Right cardiac atrium (tissue), 5 donors: Measurements from ENCODE around the gene CCL26. TPM values are rescaled to one million over a fixed set of nuclear protein-coding genes. Genes with fewer than 3 reads are reported as not detected.
"Not testable (repeated sequence)": the region's sequence is repeated elsewhere in the genome, so short reads cannot be mapped to it uniquely, and the experiment has no call there.

Source experiments
- ATAC-seq, 2 donors: fragments of 200-7000 bp; cut with Tn5 transposase; one replicate each; pipeline versions ENCODE4 v1.8.0 to v1.9.1; 2020; ENCODE audit warnings: moderate library complexity in 2 of 2, mild to moderate bottlenecking in 1 of 2
- DNase-seq, 3 donors: peaks; one replicate each; pipeline ENCODE4 v3.0.0-alpha.2; 2020
- H3K27ac ChIP-seq: one replicate; pipeline ENCODE4 v1.5.1; 2013; ENCODE audit warnings: mild to moderate bottlenecking, low read length, control low read depth, moderate library complexity
- H3K27me3 ChIP-seq: one replicate; pipeline ENCODE4 v1.6.1; 2013; ENCODE audit not compliant: control insufficient read depth, insufficient read depth
- H3K4me1 ChIP-seq: one replicate; pipeline ENCODE4 v1.6.1; 2013; ENCODE audit warnings: low read length; ENCODE audit not compliant: control insufficient read depth, insufficient read depth
- H3K4me3 ChIP-seq: one replicate; pipeline ENCODE4 v1.5.1; 2013; ENCODE audit warnings: low read length, control low read depth
- H3K9me3 ChIP-seq: one replicate; pipeline ENCODE4 v1.6.1; 2013; ENCODE audit warnings: low read length; ENCODE audit not compliant: control insufficient read depth
- WGBS: extraction: QIAGEN DNeasy Blood & Tissue Kit; methylation state at CpG from one replicate; pipeline ENCODE4 v1.1.7; 2013; 5-methylcytosine and 5-hydroxymethylcytosine counted together
- intact Hi-C, 4 donors: fragments of 100-400 bp; cut with DNase I; formaldehyde crosslinking; loops; one replicate each; pipeline versions ENCODE4 v1.11.0 to v1.14.0; 2022 to 2023
- polyA plus RNA-seq: library from polyadenylated mRNA; stranded (reverse); fragments of 200-250 nt; gene quantifications from one replicate; pipeline ENCODE4 v1.2.3, GENCODE V29; 2013
- total RNA-seq, 4 donors: library from RNA; stranded (reverse); fragmentation: NEBNext Ultra II Directional; extraction: Animal tissue kit (Norgen Biotek cat#: 25700); gene quantifications; one replicate each; pipeline ENCODE4 v1.2.1, GENCODE V29; 2021
- donor health status: healthy with polysubstance abuse.
- donor health status: DM: no; HTN: yes; CAD: no.
- donor health status: DM: no; HTN: no; CAD: no.
- donor health status: DM: no; HTN: yes; CAD: no; lungs with severe emphysema.
- donor health status: DM: yes; HTN: yes; CAD: no.

CCL26 gene
- total and polyA plus RNA-seq, 5 donors: 0.59 to 25.2 (median 1.3) TPM

GRCh38 chr7:75809396-75809795 lies 37.4 kb upstream of the CCL26 start:
- Histone ChIP-seq H3K9me3 (no peaks in the 10 kb centered on the region), H3K4me3 (no peak overlapping the region), H3K27me3 (no peaks in the 10 kb centered on the region), H3K27ac (no peak overlapping the region), H3K4me1 (no peaks in the 10 kb centered on the region)
- whole genome bisulfite sequencing: 76% methylated on average over 6 of the region's 6 CpGs
- ATAC-seq (no peak), DNase-seq (no peak)
- intact Hi-C loops: no loop called here

GRCh38 chr7:75808106-75808505 lies 36.1 kb upstream of the CCL26 start:
- Histone ChIP-seq H3K4me1 (no peaks in the 10 kb centered on the region), H3K27ac (no peak overlapping the region), H3K27me3 (no peaks in the 10 kb centered on the region), H3K9me3 (no peaks in the 10 kb centered on the region), H3K4me3 (no peak overlapping the region)
- 51% methylated on average over 6 of the region's 6 CpGs for WGBS
- no peak for DNase-seq
- no peak for ATAC-seq
- intact Hi-C loops: no loop called here

GRCh38 chr7:75807452-75807851 lies 35.4 kb upstream of the CCL26 start:
- Histone ChIP-seq H3K4me3 (no peak overlapping the region), H3K27me3 (no peaks in the 10 kb centered on the region), H3K4me1 (no peaks in the 10 kb centered on the region), H3K27ac (no peak overlapping the region), H3K9me3 (no peaks in the 10 kb centered on the region)
- DNase-seq (no peak), ATAC-seq (no peak)
- WGBS: 89% methylated on average over 9 of the region's 9 CpGs
- intact Hi-C loops: no loop called here

GRCh38 chr7:75806560-75807307 lies 34.7 kb upstream of the CCL26 start:
- intact Hi-C loops: no loop called here
- DNase-seq: no peak
- H3K27ac ChIP-seq: no peak overlapping the region
- no peaks in the 10 kb centered on the region for H3K27me3 ChIP-seq
- WGBS: 92% methylated on average over 4 of the region's 4 CpGs
- no peak overlapping the region for H3K4me3 ChIP-seq
- ATAC-seq: no peak
- H3K9me3 ChIP-seq: no peaks in the 10 kb centered on the region
- H3K4me1 ChIP-seq: no peaks in the 10 kb centered on the region

- Histone ChIP-seq H3K4me3 (no peak overlapping the region), H3K4me1 (no peaks in the 10 kb centered on the region), H3K27me3 (no peaks in the 10 kb centered on the region), H3K27ac (no peak overlapping the region), H3K9me3 (no peaks in the 10 kb centered on the region)
- ATAC-seq: no peak
- 70% methylated on average over 5 of the region's 5 CpGs for WGBS
- DNase-seq: no peak
- intact Hi-C loops: no loop called here
Observed at GRCh38 chr7:75804705-75805104, 32.7 kb upstream of the CCL26 start.

- intact Hi-C loops: no loop called here
Observed at GRCh38 chr7:75804004-75804403, 32.0 kb upstream of the CCL26 start.

GRCh38 chr7:75802552-75802821 lies 30.5 kb upstream of the CCL26 start:
- DNase-seq (no peak), ATAC-seq (no peak)
- 87% methylated on average over 5 of the region's 5 CpGs for WGBS
- Histone ChIP-seq H3K4me1 (no peaks in the 10 kb centered on the region), H3K9me3 (no peaks in the 10 kb centered on the region), H3K27ac (no peak overlapping the region), H3K4me3 (no peak overlapping the region), H3K27me3 (no peaks in the 10 kb centered on the region)
- intact Hi-C loops: no loop called here

More at GRCh38 chr7:75804004-75804403, 32.0 kb upstream of the CCL26 start:
- ATAC-seq (no peak), DNase-seq (no peak)
- no peak overlapping the region for H3K4me3 ChIP-seq
- no peaks in the 10 kb centered on the region for H3K4me1 ChIP-seq
- H3K9me3 ChIP-seq: no peaks in the 10 kb centered on the region
- no peak overlapping the region for H3K27ac ChIP-seq
- WGBS: 89% methylated on average over 2 of the region's 2 CpGs
- no peaks in the 10 kb centered on the region for H3K27me3 ChIP-seq

GRCh38 chr7:75798770-75799169 lies 26.8 kb upstream of the CCL26 start:
- WGBS: 66% methylated on average over 4 of the region's 4 CpGs
- intact Hi-C loops: no loop called here
- DNase-seq (no peak), ATAC-seq (no peak)
- H3K27me3 ChIP-seq: no peaks in the 10 kb centered on the region
- H3K4me1 ChIP-seq: no peaks in the 10 kb centered on the region
- no peak overlapping the region for H3K27ac ChIP-seq
- no peak overlapping the region for H3K4me3 ChIP-seq
- H3K9me3 ChIP-seq: no peaks in the 10 kb centered on the region

GRCh38 chr7:75796420-75796819 lies 24.4 kb upstream of the CCL26 start:
- no peaks in the 10 kb centered on the region for H3K9me3 ChIP-seq
- no peak overlapping the region for H3K4me3 ChIP-seq
- H3K4me1 ChIP-seq: no peaks in the 10 kb centered on the region
- H3K27ac ChIP-seq: peak overlapping the region; percentile 48
- ATAC-seq: no peak
- H3K27me3 ChIP-seq: no peaks in the 10 kb centered on the region
- intact Hi-C loops: no loop called here
- WGBS: 87% methylated on average over 6 of the region's 6 CpGs
- no peak for DNase-seq

- WGBS: 18% methylated on average over 9 of the region's 9 CpGs
- Histone ChIP-seq H3K9me3 (no peaks in the 10 kb centered on the region), H3K4me3 (no peak overlapping the region), H3K27me3 (no peaks in the 10 kb centered on the region), H3K4me1 (peaks cover 2% of the 10 kb centered on the region), H3K27ac (peak overlapping the region; percentile 89)
- peak; percentile 64 to 85 (median 78) for DNase-seq
- ATAC-seq: peak; percentile 73 to 76
- intact Hi-C loops: no loop called here
Observed at GRCh38 chr7:75795831-75796285, 23.8 kb upstream of the CCL26 start.

- intact Hi-C loops: no loop called here
- WGBS: 93% methylated on average over 2 of the region's 2 CpGs
- Histone ChIP-seq H3K9me3 (no peaks in the 10 kb centered on the region), H3K27me3 (no peaks in the 10 kb centered on the region), H3K4me1 (peaks cover 2% of the 10 kb centered on the region), H3K27ac (no peak overlapping the region), H3K4me3 (no peak overlapping the region)
- ATAC-seq (no peak), DNase-seq (no peak)
Observed at GRCh38 chr7:75793676-75794075, 21.7 kb upstream of the CCL26 start.

- H3K4me3 ChIP-seq, H3K27me3 ChIP-seq, H3K9me3 ChIP-seq, intact Hi-C loops, H3K4me1 ChIP-seq, ATAC-seq, H3K27ac ChIP-seq, DNase-seq: not testable (repeated sequence)
- 97% methylated on average over 5 of the region's 5 CpGs for WGBS
Observed at GRCh38 chr7:75792567-75792966, 20.6 kb upstream of the CCL26 start.
